ELF-1 (cell line): ENCODE data around the gene ELP4.
"Not testable (repeated sequence)": the region's sequence is repeated elsewhere in the genome, so short reads cannot be mapped to it uniquely, and the experiment has no call there.

Experiments used
- DNase-seq: peaks from one replicate; pipeline ENCODE4 v3.0.0-alpha.2; 2016; ENCODE audit warnings: low read depth, low spot score

The ELP4 gene

DNA sequence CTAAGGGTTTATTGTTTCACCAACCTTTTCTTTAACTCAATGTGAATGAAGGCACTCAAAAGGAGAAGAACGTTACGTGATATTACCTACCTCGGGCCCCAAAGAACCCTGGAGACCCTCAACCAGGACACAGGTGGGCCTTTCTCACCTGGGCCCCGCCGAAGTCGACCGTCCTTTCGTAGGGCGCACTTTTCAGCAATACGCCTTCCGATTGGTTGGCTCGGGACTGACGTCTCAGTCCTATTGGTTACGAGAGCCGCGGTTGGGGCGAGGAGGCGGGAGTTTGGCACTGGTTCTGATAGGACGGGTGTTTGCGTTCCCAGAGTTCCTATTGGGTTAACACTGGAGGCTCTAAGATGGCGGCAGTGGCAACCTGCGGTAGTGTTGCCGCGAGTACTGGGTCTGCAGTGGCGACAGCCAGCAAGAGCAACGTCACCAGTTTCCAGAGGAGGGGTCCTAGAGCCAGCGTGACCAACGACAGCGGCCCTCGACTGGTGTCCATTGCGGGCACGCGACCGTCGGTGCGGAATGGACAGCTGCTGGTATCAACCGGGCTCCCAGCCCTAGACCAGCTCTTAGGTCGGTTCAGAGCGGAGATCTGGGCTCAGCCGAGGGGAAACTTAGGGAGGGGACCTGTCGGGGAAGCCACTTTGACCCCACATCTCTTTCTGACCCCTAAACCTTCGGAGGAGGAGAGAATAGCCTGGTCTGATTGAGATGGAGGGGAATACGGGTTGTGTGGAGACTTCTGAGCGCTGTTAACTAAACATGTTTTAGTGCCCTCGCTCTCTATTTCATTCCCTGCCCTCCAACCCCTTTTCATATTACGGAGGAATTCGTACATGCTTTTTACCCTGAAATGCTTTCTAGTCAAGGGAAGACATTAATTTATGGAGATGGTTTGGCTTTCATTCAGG is at the start of gene ELP4, which contains the start of gene IMMP1L:
Gene ELP4 (plus strand): TSS at position 339 of the 917 bp plus-strand sequence. CDS start 18 bp downstream, at position 357.
Gene IMMP1L (minus strand): TSS at position 194 of the 917 bp plus-strand sequence. CDS start 46,346 bp downstream, outside the sequence.
- peak; percentile 99 for DNase-seq

DNA sequence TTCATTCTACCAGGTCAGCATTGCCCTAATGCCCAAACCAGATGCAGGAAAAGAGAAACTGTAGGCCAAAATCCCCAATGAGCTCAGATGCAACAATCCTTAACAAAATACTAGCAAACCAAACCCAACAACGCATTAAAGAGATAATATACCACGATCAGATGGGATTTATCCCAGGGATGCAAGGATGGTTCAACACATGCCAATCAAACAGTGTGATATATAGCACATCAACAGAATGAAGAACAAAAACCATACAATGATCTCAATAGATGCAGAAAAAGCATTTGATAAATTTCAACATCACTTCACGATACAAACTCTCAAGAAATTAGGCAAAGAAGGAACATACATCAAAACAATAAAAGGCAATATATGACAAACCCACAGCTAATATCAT is 45.1 kb upstream of the ELP4 start:
- DNase-seq = no peak

GRCh38 chr11:31474083-31474482 is 35.5 kb upstream of the ELP4 start:
- no peak for DNase-seq

DNA sequence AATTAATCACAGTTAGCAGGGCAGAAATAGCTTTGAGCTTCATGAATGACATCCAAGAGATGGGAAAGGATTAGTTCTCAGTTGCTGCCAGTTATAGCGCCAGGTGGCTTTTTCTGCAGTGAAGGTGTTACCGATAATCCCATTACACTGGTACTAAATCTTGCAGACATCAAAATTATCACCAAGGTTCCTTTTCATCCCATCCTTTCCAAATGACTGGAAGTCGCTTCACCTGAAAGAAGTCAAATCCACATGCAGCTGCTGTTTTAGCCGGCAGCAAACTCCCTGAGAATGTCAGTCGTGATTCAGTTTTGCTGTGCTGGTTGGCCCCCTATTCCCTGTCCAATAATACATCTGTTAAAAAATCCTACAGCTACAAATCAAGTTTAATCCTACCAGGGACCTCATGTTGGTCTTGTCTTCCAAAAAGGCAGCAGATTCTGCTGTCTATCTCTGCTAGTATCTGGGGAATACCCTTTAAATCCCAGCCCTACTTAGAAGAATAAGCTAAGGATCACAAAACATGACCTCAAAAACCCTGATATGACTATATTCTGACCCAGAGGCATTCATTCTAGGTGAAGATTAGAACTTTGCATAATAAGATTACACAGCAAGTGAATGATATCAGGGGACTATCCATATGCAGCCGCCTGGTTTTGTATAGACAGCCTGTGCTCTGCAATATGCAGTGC is 31.9 kb upstream of the ELP4 start:
- no peak for DNase-seq

GRCh38 chr11:31478223-31478590 is 31.4 kb upstream of the ELP4 start:
- no peak for DNase-seq

- no peak for DNase-seq
These were observed 30.5 kb upstream of the ELP4 start for GRCh38 chr11:31479066-31479465.

- DNase-seq = no peak
These were observed 28.6 kb upstream of the ELP4 start for GRCh38 chr11:31480930-31481329.

DNA sequence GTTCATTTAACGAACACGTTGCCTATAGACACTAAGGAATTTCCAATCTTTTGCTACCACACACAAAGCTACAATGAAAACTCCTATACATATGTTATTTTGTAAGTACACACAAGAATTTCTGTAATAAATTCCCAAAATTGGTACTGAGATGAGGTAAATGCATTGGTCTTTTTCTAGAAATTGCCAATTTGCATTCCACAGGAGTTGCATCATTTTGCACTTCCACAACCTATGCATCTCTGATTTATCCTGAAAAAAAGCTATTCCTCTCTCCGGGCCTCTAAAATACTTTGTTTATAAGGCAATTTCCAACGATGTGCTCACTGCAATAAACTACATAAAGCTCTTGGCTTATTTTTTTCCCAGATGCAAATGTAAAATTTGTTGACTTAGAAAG is 25.1 kb upstream of the ELP4 start:
- DNase-seq = no peak

DNA sequence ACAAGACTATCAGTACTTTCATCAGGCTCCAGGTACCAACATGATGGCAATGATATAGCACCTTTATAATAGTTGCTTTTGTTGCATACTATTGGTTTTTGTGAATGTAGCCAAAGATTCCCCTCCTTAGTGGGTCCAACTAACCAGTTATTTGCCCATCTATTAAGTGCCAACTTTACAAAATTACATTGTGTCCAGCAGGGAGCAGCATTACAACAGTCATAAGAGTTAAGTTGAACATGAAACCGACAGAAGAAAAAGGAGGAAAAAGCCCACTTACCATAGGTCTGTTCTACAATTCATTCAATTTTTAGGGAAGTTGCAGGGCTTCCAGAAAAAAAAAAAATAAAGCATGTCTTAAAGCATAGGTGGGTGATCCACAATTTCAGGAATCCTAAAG is 21.7 kb upstream of the ELP4 start:
- DNase-seq = no peak

DNA sequence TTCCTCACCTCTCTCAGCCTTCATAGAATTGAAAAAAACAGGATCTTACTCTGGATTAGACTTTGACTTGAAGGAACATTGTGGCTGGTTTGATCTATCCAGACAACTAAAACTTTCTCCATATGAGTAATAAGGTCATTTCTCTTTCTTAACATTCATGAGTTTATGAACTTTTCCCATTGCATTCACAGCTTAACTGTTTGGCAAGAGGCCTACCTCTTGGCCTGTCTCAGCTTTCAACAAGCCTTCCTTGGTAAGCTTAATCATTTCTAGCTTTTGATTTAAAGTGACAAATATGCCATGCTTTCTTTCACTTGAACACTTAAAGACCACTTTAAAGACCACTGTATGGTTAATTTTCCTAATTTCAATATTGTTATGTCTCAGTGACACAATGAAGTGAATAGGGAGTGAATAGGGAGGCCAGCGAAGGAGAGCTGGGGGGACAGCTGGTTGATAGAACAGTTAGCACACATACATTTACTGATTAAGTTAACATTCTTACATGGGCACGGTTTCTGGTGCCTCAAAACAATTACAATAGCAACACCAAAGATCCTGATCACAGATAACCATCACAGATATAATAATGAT is 17.1 kb upstream of the ELP4 start:
- DNase-seq = no peak

DNA sequence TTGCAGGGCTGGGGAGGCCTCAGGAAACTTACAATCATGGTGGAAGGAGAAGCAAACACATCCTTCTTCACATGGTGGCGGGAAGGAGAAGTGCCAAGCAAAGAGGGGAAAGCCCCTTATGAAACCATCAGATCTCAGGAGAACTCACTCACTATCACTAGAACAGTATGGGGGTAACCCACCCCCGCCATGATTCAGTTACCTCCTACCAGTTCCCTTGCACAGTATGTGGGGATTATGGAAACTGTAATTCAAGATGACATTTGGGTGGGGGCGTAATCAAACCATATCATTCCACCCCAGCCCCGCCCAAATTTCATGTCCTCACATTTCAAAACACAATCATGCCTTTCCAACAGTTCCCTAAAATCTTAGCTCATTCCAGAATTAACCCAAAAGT is 16.3 kb upstream of the ELP4 start:
- DNase-seq = no peak

DNA sequence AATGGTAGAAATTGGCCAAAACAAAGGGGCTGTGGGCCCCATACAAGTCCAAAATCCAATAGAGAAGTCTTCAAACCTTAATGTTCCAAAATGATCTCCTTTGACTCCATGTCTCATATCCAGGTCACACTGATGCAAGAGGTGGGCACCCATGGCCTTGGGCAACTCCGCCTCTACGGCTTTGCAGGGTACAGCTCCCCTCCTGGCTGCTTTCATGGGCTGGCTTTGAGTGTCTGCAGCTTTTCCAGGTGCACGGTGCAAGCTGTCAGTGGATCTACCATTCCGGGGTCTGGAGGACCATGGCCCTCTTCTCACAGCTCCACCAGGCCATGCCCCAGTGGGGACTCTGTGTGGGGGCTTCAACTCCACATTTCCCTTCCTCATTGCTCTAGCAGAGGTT is 15.8 kb upstream of the ELP4 start:
- not testable (repeated sequence) for DNase-seq

- DNase-seq = no peak
These were observed 9.9 kb upstream of the ELP4 start for GRCh38 chr11:31499576-31500178.

DNA sequence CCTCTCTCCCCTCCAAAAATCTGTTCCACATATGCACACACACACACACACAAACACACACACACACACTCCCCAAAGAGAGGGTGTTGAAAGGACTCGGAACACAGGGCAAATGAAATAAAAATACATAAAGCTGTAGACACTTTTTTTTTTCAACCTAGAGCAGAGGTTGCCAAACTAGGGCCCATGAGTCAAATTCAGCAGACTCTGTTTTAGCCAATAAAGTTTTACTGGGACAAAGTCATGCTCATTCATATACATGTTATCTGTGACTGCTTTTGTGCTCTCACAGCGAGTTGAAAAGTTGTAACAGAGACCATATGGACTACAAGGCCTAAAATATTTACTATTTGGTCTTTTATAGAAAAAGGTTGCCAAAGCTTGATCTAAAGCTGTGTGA is 9.0 kb upstream of the ELP4 start:
- DNase-seq = no peak

DNA sequence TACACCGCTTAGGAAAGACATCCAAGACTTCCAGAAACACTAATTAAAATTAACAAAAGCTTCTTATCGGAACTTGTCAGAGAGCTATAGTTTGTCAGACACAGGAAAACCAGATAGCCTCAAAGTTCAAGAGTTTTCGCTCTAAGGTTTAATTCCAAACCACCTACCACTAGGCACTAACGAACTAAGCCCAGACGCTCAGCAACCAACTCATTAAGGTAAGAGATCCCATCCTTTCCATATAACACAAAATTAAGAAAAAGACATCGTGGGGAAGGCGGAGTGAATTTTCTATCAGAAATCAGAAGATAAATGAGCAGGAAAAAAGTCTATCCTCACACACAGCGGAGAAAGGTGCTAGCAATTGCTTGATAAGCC is 527 bp upstream of the ELP4 start:
- DNase-seq = no peak

DNA sequence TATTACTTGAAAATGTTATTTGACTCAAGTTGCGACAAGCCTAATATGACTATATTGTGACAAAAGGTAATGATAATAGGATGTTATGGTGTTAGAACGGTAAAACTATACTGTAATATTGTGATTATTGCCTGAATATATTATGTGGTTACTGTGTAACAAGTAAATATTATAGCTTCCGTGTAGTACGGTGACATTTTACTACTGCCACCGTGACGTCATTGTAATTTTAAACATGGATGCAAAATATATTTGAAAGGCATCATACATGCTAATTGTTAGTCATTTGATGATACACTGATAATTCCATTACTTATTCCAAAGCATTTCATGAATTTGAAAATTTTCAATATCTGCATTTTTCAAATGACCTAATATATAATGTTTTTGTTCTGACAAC is 2.5 kb downstream of the ELP4 start:
- DNase-seq = no peak

GRCh38 chr11:31521497-31522150 is 12.1 kb downstream of the ELP4 start:
- DNase-seq = no peak

- no peak for DNase-seq
These were observed 19.6 kb downstream of the ELP4 start for GRCh38 chr11:31529189-31529588.

- DNase-seq = no peak
These were observed 20.1 kb downstream of the ELP4 start for GRCh38 chr11:31529701-31530100.

DNA sequence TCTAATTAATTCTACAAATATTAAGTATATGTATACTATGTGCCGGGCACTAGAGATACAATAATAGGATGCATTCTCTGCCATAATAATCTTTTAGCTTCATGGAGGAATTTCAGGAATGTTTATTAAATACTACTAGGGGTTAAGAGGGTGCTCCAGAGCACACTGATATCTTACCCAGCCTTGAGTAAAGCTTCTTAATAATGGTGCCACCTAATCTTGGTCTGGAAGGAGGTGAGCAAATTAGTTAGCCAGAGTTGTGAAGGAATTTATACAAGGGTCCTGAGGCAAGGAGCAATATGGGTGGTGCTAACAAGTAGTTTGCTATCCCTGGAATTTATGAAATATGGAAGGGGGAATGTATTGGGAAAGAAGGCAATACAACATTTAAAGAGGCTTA is 21.7 kb downstream of the ELP4 start:
- DNase-seq = no peak

GRCh38 chr11:31535479-31535878 is 25.9 kb downstream of the ELP4 start:
- DNase-seq = no peak

DNA sequence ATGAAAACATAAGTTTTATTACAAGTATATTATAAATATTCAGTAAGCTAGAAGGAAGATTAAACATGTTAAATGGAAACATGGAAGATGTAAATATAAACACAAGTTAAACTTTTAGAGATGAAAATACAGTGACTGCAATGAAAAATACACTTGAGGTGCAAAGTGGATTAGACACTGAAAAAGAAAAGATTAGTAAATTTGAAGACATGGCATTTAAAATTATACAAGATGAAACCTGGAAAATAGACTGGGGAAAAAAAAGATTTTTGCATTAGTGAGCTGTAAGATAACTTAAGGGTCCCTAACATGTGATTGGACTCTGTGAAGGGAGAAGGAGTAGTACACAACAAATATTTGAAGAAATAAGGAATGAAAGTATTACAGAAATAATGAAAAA is 33.3 kb downstream of the ELP4 start:
- no peak for DNase-seq
